Esophagus squamous epithelium (tissue), 5 donors: ENCODE data around the gene FARSA. TPM values are rescaled to one million over a fixed set of nuclear protein-coding genes. Genes with fewer than 3 reads are reported as not detected.

Experiments used
- DNase-seq: peaks from one replicate; lab custom pipeline; 2025; lab: John Stamatoyannopoulos, UW
- H3K27ac ChIP-seq, 4 donors: fragments of 200-600 bp; sonication (generic); one replicate each; pipeline ENCODE4 v1.5.1; 2016 to 2019; ENCODE audit warnings: mild to moderate bottlenecking in 1 of 4
- H3K27me3 ChIP-seq, 4 donors: fragments of 200-600 bp; sonication (generic); 1 replicate in 3 of 4; 2 replicates in 1 of 4; pipeline versions ENCODE4 v1.5.1 to v1.6.0; 2017 to 2021; ENCODE audit warnings: antibody characterized with exemption in 1 of 4
- H3K36me3 ChIP-seq, 3 donors: fragments of 200-600 bp; sonication (generic); one replicate each; pipeline ENCODE4 v1.5.1; 2016 to 2019
- H3K4me1 ChIP-seq, 3 donors: fragments of 200-600 bp; sonication (generic); one replicate each; pipeline ENCODE4 v1.5.1; 2017 to 2019
- H3K4me3 ChIP-seq, 4 donors: fragments of 200-600 bp; sonication (generic); 1 replicate in 3 of 4; 2 replicates in 1 of 4; pipeline ENCODE4 v1.5.1; 2016 to 2019; ENCODE audit warnings: mild to moderate bottlenecking in 2 of 4, moderate library complexity in 1 of 4
- H3K9me3 ChIP-seq, 3 donors: fragments of 200-600 bp; sonication (generic); one replicate each; pipeline ENCODE4 v1.5.1; 2016 to 2019
- CTCF ChIP-seq, 6 experiments: fragments of 450-650 bp in 4 of 6; fragments of 200-600 bp in 2 of 6; sonication (generic) in 2 of 6; IDR thresholded peaks; one replicate each; pipeline ENCODE4 v1.5.1; 2016 to 2019; ENCODE audit warnings: antibody characterized with exemption in 6 of 6, mild to moderate bottlenecking in 4 of 6, moderate library complexity in 4 of 6
- POLR2A ChIP-seq, 4 donors: fragments of 450-650 bp; IDR thresholded peaks; one replicate each; pipeline ENCODE4 v1.6.1; 2017; ENCODE audit warnings: antibody characterized with exemption in 4 of 4, mild to moderate bottlenecking in 4 of 4, moderate library complexity in 3 of 4
- WGBS, 2 donors: methylation state at CpG; one replicate each; pipeline ENCODE4 v1.1.5; 2018; 5-methylcytosine and 5-hydroxymethylcytosine counted together
- intact Hi-C: fragments of 100-400 bp; cut with DNase I; formaldehyde crosslinking; loops from one replicate; pipeline ENCODE4 v1.15.0; 2022
- total RNA-seq, 4 donors: library from RNA; depleted of rRNA; stranded (reverse); fragments of >200 nt; gene quantifications; one replicate each; pipeline ENCODE4 v1.1.0, GENCODE V29; 2016
- donor health status: DM: yes; HTN: yes; CAD: no.

Gene FARSA
- total RNA-seq, 4 donors from 2014 or later, result 47.7 to 53.8 (median 51.0) TPM

- peaks cover 2 to 25% (median 9%) of the 10 kb centered on the region in 3 donors for H3K36me3 ChIP-seq
- no peak overlapping the region for H3K4me3 ChIP-seq
- no peak for TF ChIP-seq POLR2A (IDR thresholded peaks at IDR 0.05)
- TF ChIP-seq CTCF (IDR thresholded peaks at IDR 0.05), result no peak
- peaks cover 23 to 55% (median 26%) of the 10 kb centered on the region in 3 donors for H3K4me1 ChIP-seq
- DNase-seq, result no peak
- no peaks in the 10 kb centered on the region for H3K9me3 ChIP-seq
- no peak overlapping the region for H3K27ac ChIP-seq
- WGBS, 2 donors, result 86 to 89% methylated on average over 9 of the region's 10 CpGs
- H3K27me3 ChIP-seq, result no peaks in the 10 kb centered on the region
- intact Hi-C loops, result no loop called here
Observed at GRCh38 chr19:12935071-12935470, 1.6 kb upstream of the FARSA start.

GRCh38 chr19:12932392-12933286, 872 bp downstream of the FARSA start:
- H3K27me3 ChIP-seq, result no peaks in the 10 kb centered on the region
- TF ChIP-seq POLR2A (IDR thresholded peaks at IDR 0.05) (no peak), CTCF (IDR thresholded peaks at IDR 0.05) (no peak)
- WGBS, 2 donors, result 26% methylated on average over 14 to 16 of the region's 16 CpGs
- peak overlapping the region; percentile 67 to 98 (median 75) for H3K4me3 ChIP-seq
- no peaks in the 10 kb centered on the region for H3K9me3 ChIP-seq
- DNase-seq, result no peak
- H3K4me1 ChIP-seq, result peaks cover 14 to 39% (median 15%) of the 10 kb centered on the region in 3 donors
- intact Hi-C loops, result no loop called here
- peaks cover 13 to 42% (median 20%) of the 10 kb centered on the region in 3 donors for H3K36me3 ChIP-seq
- H3K27ac ChIP-seq, result peak overlapping the region; percentile 81 to 88 (median 81)

- intact Hi-C loops, result no loop called here
- Histone ChIP-seq H3K27ac (no peak overlapping the region), H3K36me3 (peaks cover 28 to 67% (median 38%) of the 10 kb centered on the region in 3 donors), H3K27me3 (no peaks in the 10 kb centered on the region), H3K4me1 (peaks cover 10 to 33% (median 10%) of the 10 kb centered on the region in 3 donors), H3K4me3 (no peak overlapping the region), H3K9me3 (no peaks in the 10 kb centered on the region)
- TF ChIP-seq CTCF (IDR thresholded peaks at IDR 0.05) (no peak), POLR2A (IDR thresholded peaks at IDR 0.05) (no peak)
- WGBS, 2 donors, result 82 to 87% methylated on average over 5 to 13 of the region's 19 CpGs
- no peak for DNase-seq
Observed at GRCh38 chr19:12930002-12930645, 3.4 kb downstream of the FARSA start.

GRCh38 chr19:12924621-12925310, 8.7 kb downstream of the FARSA start:
- no peak for DNase-seq
- TF ChIP-seq CTCF (IDR thresholded peaks at IDR 0.05), result no peak
- TF ChIP-seq POLR2A (IDR thresholded peaks at IDR 0.05), result no peak
- Histone ChIP-seq H3K4me3 (no peak overlapping the region), H3K4me1 (peaks cover 0 to under 1% (median 0%) of the 10 kb centered on the region in 3 donors), H3K27me3 (no peaks in the 10 kb centered on the region), H3K9me3 (no peaks in the 10 kb centered on the region), H3K36me3 (peaks cover 38 to 78% (median 55%) of the 10 kb centered on the region in 3 donors), H3K27ac (no peak overlapping the region)
- intact Hi-C loops, result no loop called here
- WGBS, 2 donors, result 91 to 92% methylated on average over 17 to 27 of the region's 29 CpGs
